ENCODE data around the gene CCM2L. TPM values are rescaled to one million over a fixed set of nuclear protein-coding genes. Genes with fewer than 3 reads are reported as not detected.

CCM2L gene
- total RNA-seq, 1 experiment from 2014 or later: 0.04 TPM

GRCh38 chr20:32056708-32057483, 46.7 kb downstream of the CCM2L start:
- no peak for DNase-seq (ENCODE audit: low spot score)

- DNase-seq (ENCODE audit: low spot score): no peak
Measured at GRCh38 chr20:32057656-32058184, 47.5 kb downstream of the CCM2L start.

- DNase-seq (ENCODE audit: low spot score): no peak
Measured at GRCh38 chr20:32059189-32059588, 49.0 kb downstream of the CCM2L start.

GRCh38 chr20:32062776-32063170, 52.5 kb downstream of the CCM2L start:
- no peak for DNase-seq (ENCODE audit: low spot score)

GRCh38 chr20:32063695-32064094, 53.5 kb downstream of the CCM2L start:
- DNase-seq (ENCODE audit: low spot score): no peak

- no peak for DNase-seq (ENCODE audit: low spot score)
Measured at GRCh38 chr20:32064667-32065066, 54.4 kb downstream of the CCM2L start.

- DNase-seq (ENCODE audit: low spot score): peak; percentile 77
Measured at GRCh38 chr20:32067234-32067821, 57.1 kb downstream of the CCM2L start.

GRCh38 chr20:32068174-32068573, 57.9 kb downstream of the CCM2L start:
- no peak for DNase-seq (ENCODE audit: low spot score)

GRCh38 chr20:32069711-32070110, 59.5 kb downstream of the CCM2L start:
- DNase-seq (ENCODE audit: low spot score): peak; percentile 48

GRCh38 chr20:32070282-32070681, 60.0 kb downstream of the CCM2L start:
- no peak for DNase-seq (ENCODE audit: low spot score)

- no peak for DNase-seq (ENCODE audit: low spot score)
Measured at GRCh38 chr20:32070690-32071213, 60.5 kb downstream of the CCM2L start.

- no peak for DNase-seq (ENCODE audit: low spot score)
Measured at GRCh38 chr20:32071395-32072167, 61.3 kb downstream of the CCM2L start.

GRCh38 chr20:32072168-32072750, 62.0 kb downstream of the CCM2L start:
- no peak for DNase-seq (ENCODE audit: low spot score)

GRCh38 chr20:32075534-32075933, 65.3 kb downstream of the CCM2L start:
- DNase-seq (ENCODE audit: low spot score): no peak

- no peak for DNase-seq (ENCODE audit: low spot score)
Measured at GRCh38 chr20:32077190-32077589, 67.0 kb downstream of the CCM2L start.

- DNase-seq (ENCODE audit: low spot score): no peak
Measured at GRCh38 chr20:32078322-32078721, 68.1 kb downstream of the CCM2L start.

GRCh38 chr20:32078791-32079190, 68.6 kb downstream of the CCM2L start:
- no peak for DNase-seq (ENCODE audit: low spot score)

GRCh38 chr20:32079655-32080109, 69.4 kb downstream of the CCM2L start:
- no peak for DNase-seq (ENCODE audit: low spot score)

- DNase-seq (ENCODE audit: low spot score): no peak
Measured at GRCh38 chr20:32080783-32081182, 70.5 kb downstream of the CCM2L start.
